WTC11 (cell line): ENCODE data around the gene USP49. TPM values are rescaled to one million over a fixed set of nuclear protein-coding genes. Genes with fewer than 3 reads are reported as not detected.

Experiments
- ATAC-seq: fragments of 200-7000 bp; cut with Tn5 transposase; 2 replicates; pipeline ENCODE4 v1.10.0; 2021; ENCODE audit warnings: mild to moderate bottlenecking, moderate library complexity
- CTCF ChIA-PET: fragments of 300-600 bp; sonication (Branson Sonifier 250); formaldehyde crosslinking; loops from one replicate; lab custom pipeline; 2021; ENCODE audit warnings: antibody characterized with exemption; lab: Charles Lee
- POLR2A ChIA-PET: fragments of 350-600 bp; sonication (Branson Sonifier 250); formaldehyde crosslinking; loops from one replicate; lab custom pipeline; 2021; ENCODE audit warnings: antibody characterized with exemption; lab: Charles Lee
- DNase-seq: peaks from one replicate; pipeline ENCODE4 v3.0.0; 2021; ENCODE audit warnings: low spot score
- H3K27ac Mint-ChIP-seq: 2 replicates; pipeline ENCODE4 v1.8.0; 2021; ENCODE audit warnings: mixed read lengths
- H3K27me3 Mint-ChIP-seq: 2 replicates; pipeline ENCODE4 v1.8.0; 2021; ENCODE audit warnings: low read depth, mild to moderate bottlenecking, moderate library complexity, mixed read lengths
- H3K36me3 Mint-ChIP-seq: 2 replicates; pipeline ENCODE4 v1.8.0; 2021; ENCODE audit warnings: mixed read lengths
- H3K4me1 Mint-ChIP-seq: 2 replicates; pipeline ENCODE4 v1.8.0; 2022; ENCODE audit warnings: mixed read lengths
- H3K4me3 Mint-ChIP-seq: 2 replicates; pipeline ENCODE4 v1.8.0; 2021; ENCODE audit warnings: mild to moderate bottlenecking, moderate library complexity, mixed read lengths
- H3K9me3 Mint-ChIP-seq: 2 replicates; pipeline ENCODE4 v1.8.0; 2021; ENCODE audit warnings: mixed read lengths
- EMX1 ChIP-seq: fragments of 250-450 bp; sonication (Bioruptor Pico); IDR thresholded peaks from 2 replicates; pipeline ENCODE4 v1.8.0; 2021; ENCODE audit warnings: mild to moderate bottlenecking
- FOXP1 ChIP-seq: sonication (generic); formaldehyde crosslinking; IDR thresholded peaks from 2 replicates; pipeline ENCODE4 v1.8.0; 2022; ENCODE audit warnings: missing genetic modification reagents, mild to moderate bottlenecking, moderate library complexity, borderline replicate concordance
- IRF2 ChIP-seq: sonication (generic); formaldehyde crosslinking; IDR thresholded peaks from 2 replicates; pipeline ENCODE4 v1.8.0; 2022; ENCODE audit warnings: low read depth, missing genetic modification reagents, borderline replicate concordance
- SMAD4 ChIP-seq: sonication (generic); formaldehyde crosslinking; IDR thresholded peaks from 2 replicates; pipeline ENCODE4 v1.8.0; 2022; ENCODE audit warnings: mild to moderate bottlenecking, missing genetic modification reagents
- total RNA-seq: library from RNA; stranded (reverse); gene quantifications from 3 replicates; pipeline ENCODE4 v1.2.3, GENCODE V29; 2021
- TF ChIP-seq, protein P1 (sequence below): sonication (generic); formaldehyde crosslinking; IDR thresholded peaks from 2 replicates; pipeline ENCODE4 v1.8.1; 2022; ENCODE audit warnings: missing genetic modification reagents, borderline replicate concordance
- TF ChIP-seq, protein P2 (sequence below): fragments of 250-450 bp; sonication (Bioruptor Pico); IDR thresholded peaks from 2 replicates; pipeline ENCODE4 v1.9.0; 2021; ENCODE audit warnings: mild to moderate bottlenecking
- TF ChIP-seq, protein P3 (sequence below): fragments of 250-450 bp; sonication (Bioruptor Pico); IDR thresholded peaks from 2 replicates; pipeline ENCODE4 v1.9.0; 2021; ENCODE audit warnings: moderate library complexity, mild to moderate bottlenecking, inconsistent platforms, borderline replicate concordance
- TF ChIP-seq, protein P4 (sequence below): sonication (generic); formaldehyde crosslinking; IDR thresholded peaks from 2 replicates; pipeline ENCODE4 v1.8.1; 2023; ENCODE audit warnings: mild to moderate bottlenecking, missing genetic modification reagents, moderate library complexity
- TF ChIP-seq, protein P5 (sequence below): fragments of 200-600 bp; IDR thresholded peaks from 2 replicates; pipeline ENCODE4 v1.8.0; 2022; ENCODE audit warnings: antibody characterized with exemption
- TF ChIP-seq, protein P6 (sequence below): sonication (generic); formaldehyde crosslinking; IDR thresholded peaks from 2 replicates; pipeline ENCODE4 v1.8.0; 2023; ENCODE audit warnings: mild to moderate bottlenecking, missing genetic modification reagents
- TF ChIP-seq, protein P7 (sequence below): sonication (generic); formaldehyde crosslinking; IDR thresholded peaks from 2 replicates; pipeline ENCODE4 v1.8.1; 2023; ENCODE audit warnings: mild to moderate bottlenecking, moderate library complexity, missing genetic modification reagents
- TF ChIP-seq, protein P8 (sequence below): fragments of 250-450 bp; sonication (Bioruptor Pico); IDR thresholded peaks from 2 replicates; pipeline ENCODE4 v1.8.0; 2021; ENCODE audit warnings: mild to moderate bottlenecking
- TF ChIP-seq, protein P9 (sequence below): sonication (generic); formaldehyde crosslinking; IDR thresholded peaks from 2 replicates; pipeline ENCODE4 v1.8.1; 2022; ENCODE audit warnings: mild to moderate bottlenecking, missing genetic modification reagents, moderate library complexity, borderline replicate concordance

The USP49 gene
- total RNA-seq, 1 experiment from 2014 or later, result 18.4 TPM

DNA sequence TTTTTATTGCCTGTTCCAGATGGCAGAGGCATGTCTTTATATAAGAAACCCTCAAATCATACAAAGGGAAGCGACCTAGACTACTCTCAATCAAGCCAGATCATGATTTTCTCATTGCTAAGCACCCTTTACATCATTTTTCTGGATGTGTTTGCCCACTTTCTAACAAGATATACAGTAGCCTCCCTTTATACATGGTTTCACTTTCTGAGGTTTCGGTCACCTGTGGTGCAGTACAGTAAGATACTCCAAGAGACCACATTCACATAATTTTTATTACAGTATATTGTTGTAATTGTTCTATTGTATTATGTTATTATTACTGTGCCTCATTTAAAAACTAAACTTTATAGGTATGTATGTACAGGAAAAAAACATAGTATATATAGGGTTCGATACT lies 84.1 kb downstream of the USP49 start:
- Mint-ChIP-seq H3K36me3 (no peaks in the 10 kb centered on the region), H3K4me1 (no peaks in the 10 kb centered on the region), H3K27ac (no peak overlapping the region)
- DNase-seq, result no peak
- POLR2A ChIA-PET, result no interaction called here
- CTCF ChIA-PET, result no interaction called here
- TF ChIP-seq, protein P1, sequence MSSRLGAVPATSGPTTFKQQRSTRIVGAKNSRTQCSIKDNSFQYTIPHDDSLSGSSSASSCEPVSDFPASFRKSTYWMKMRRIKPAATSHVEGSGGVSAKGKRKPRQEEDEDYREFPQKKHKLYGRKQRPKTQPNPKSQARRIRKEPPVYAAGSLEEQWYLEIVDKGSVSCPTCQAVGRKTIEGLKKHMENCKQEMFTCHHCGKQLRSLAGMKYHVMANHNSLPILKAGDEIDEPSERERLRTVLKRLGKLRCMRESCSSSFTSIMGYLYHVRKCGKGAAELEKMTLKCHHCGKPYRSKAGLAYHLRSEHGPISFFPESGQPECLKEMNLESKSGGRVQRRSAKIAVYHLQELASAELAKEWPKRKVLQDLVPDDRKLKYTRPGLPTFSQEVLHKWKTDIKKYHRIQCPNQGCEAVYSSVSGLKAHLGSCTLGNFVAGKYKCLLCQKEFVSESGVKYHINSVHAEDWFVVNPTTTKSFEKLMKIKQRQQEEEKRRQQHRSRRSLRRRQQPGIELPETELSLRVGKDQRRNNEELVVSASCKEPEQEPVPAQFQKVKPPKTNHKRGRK (CRISPR knock-in tag), result no peak
- TF ChIP-seq, protein P2, sequence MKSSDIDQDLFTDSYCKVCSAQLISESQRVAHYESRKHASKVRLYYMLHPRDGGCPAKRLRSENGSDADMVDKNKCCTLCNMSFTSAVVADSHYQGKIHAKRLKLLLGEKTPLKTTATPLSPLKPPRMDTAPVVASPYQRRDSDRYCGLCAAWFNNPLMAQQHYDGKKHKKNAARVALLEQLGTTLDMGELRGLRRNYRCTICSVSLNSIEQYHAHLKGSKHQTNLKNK (CRISPR knock-in tag), result no peak
- TF ChIP-seq FOXP1 (CRISPR knock-in tag) (no peak), IRF2 (CRISPR knock-in tag) (no peak), SMAD4 (no peak), EMX1 (no peak)
- TF ChIP-seq, protein P3, sequence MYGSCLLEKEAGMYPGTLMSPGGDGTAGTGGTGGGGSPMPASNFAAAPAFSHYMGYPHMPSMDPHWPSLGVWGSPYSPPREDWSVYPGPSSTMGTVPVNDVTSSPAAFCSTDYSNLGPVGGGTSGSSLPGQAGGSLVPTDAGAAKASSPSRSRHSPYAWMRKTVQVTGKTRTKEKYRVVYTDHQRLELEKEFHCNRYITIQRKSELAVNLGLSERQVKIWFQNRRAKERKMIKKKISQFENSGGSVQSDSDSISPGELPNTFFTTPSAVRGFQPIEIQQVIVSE (CRISPR knock-in tag), result no peak
- TF ChIP-seq, protein P4, sequence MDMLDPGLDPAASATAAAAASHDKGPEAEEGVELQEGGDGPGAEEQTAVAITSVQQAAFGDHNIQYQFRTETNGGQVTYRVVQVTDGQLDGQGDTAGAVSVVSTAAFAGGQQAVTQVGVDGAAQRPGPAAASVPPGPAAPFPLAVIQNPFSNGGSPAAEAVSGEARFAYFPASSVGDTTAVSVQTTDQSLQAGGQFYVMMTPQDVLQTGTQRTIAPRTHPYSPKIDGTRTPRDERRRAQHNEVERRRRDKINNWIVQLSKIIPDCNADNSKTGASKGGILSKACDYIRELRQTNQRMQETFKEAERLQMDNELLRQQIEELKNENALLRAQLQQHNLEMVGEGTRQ (CRISPR knock-in tag), result no peak
- TF ChIP-seq, protein P5, sequence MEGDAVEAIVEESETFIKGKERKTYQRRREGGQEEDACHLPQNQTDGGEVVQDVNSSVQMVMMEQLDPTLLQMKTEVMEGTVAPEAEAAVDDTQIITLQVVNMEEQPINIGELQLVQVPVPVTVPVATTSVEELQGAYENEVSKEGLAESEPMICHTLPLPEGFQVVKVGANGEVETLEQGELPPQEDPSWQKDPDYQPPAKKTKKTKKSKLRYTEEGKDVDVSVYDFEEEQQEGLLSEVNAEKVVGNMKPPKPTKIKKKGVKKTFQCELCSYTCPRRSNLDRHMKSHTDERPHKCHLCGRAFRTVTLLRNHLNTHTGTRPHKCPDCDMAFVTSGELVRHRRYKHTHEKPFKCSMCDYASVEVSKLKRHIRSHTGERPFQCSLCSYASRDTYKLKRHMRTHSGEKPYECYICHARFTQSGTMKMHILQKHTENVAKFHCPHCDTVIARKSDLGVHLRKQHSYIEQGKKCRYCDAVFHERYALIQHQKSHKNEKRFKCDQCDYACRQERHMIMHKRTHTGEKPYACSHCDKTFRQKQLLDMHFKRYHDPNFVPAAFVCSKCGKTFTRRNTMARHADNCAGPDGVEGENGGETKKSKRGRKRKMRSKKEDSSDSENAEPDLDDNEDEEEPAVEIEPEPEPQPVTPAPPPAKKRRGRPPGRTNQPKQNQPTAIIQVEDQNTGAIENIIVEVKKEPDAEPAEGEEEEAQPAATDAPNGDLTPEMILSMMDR, result no peak
- TF ChIP-seq, protein P6, sequence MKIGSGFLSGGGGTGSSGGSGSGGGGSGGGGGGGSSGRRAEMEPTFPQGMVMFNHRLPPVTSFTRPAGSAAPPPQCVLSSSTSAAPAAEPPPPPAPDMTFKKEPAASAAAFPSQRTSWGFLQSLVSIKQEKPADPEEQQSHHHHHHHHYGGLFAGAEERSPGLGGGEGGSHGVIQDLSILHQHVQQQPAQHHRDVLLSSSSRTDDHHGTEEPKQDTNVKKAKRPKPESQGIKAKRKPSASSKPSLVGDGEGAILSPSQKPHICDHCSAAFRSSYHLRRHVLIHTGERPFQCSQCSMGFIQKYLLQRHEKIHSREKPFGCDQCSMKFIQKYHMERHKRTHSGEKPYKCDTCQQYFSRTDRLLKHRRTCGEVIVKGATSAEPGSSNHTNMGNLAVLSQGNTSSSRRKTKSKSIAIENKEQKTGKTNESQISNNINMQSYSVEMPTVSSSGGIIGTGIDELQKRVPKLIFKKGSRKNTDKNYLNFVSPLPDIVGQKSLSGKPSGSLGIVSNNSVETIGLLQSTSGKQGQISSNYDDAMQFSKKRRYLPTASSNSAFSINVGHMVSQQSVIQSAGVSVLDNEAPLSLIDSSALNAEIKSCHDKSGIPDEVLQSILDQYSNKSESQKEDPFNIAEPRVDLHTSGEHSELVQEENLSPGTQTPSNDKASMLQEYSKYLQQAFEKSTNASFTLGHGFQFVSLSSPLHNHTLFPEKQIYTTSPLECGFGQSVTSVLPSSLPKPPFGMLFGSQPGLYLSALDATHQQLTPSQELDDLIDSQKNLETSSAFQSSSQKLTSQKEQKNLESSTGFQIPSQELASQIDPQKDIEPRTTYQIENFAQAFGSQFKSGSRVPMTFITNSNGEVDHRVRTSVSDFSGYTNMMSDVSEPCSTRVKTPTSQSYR (CRISPR knock-in tag), result no peak
- TF ChIP-seq, protein P7, sequence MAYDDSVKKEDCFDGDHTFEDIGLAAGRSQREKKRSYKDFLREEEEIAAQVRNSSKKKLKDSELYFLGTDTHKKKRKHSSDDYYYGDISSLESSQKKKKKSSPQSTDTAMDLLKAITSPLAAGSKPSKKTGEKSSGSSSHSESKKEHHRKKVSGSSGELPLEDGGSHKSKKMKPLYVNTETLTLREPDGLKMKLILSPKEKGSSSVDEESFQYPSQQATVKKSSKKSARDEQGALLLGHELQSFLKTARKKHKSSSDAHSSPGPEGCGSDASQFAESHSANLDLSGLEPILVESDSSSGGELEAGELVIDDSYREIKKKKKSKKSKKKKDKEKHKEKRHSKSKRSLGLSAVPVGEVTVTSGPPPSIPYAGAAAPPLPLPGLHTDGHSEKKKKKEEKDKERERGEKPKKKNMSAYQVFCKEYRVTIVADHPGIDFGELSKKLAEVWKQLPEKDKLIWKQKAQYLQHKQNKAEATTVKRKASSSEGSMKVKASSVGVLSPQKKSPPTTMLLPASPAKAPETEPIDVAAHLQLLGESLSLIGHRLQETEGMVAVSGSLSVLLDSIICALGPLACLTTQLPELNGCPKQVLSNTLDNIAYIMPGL (CRISPR knock-in tag), result no peak
- TF ChIP-seq, protein P8, sequence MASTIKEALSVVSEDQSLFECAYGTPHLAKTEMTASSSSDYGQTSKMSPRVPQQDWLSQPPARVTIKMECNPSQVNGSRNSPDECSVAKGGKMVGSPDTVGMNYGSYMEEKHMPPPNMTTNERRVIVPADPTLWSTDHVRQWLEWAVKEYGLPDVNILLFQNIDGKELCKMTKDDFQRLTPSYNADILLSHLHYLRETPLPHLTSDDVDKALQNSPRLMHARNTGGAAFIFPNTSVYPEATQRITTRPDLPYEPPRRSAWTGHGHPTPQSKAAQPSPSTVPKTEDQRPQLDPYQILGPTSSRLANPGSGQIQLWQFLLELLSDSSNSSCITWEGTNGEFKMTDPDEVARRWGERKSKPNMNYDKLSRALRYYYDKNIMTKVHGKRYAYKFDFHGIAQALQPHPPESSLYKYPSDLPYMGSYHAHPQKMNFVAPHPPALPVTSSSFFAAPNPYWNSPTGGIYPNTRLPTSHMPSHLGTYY (CRISPR knock-in tag), result no peak
- TF ChIP-seq, protein P9, sequence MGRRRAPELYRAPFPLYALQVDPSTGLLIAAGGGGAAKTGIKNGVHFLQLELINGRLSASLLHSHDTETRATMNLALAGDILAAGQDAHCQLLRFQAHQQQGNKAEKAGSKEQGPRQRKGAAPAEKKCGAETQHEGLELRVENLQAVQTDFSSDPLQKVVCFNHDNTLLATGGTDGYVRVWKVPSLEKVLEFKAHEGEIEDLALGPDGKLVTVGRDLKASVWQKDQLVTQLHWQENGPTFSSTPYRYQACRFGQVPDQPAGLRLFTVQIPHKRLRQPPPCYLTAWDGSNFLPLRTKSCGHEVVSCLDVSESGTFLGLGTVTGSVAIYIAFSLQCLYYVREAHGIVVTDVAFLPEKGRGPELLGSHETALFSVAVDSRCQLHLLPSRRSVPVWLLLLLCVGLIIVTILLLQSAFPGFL (CRISPR knock-in tag), result no peak
- TF ChIP-seq, all 79 proteins: peak for 0
- ATAC-seq, result no peak
- Mint-ChIP-seq H3K27me3 (no peaks in the 10 kb centered on the region), H3K4me3 (no peak overlapping the region), H3K9me3 (no peaks in the 10 kb centered on the region)
